Fibroblast of lung (primary cell): ENCODE measurements around the gene TSPOAP1. TPM values are rescaled to one million over a fixed set of nuclear protein-coding genes. Genes with fewer than 3 reads are reported as not detected.

Experiments
- DNase-seq, 2 donors: peaks; one replicate each; pipeline versions ENCODE4 v3.0.0 to v3.0.0-alpha.2; 2010; ENCODE audit warnings: low read depth in 2 of 2
- H2AFZ ChIP-seq: 2 replicates; pipeline ENCODE4 v1.5.1; 2012; ENCODE audit warnings: low read length, control low read depth, inconsistent platforms
- H3K27ac ChIP-seq: 2 replicates; pipeline ENCODE4 v1.5.1; 2011; ENCODE audit warnings: low read length, control low read depth; ENCODE audit not compliant: insufficient read depth
- H3K27me3 ChIP-seq: 2 replicates; pipeline ENCODE4 v1.5.1; 2011; ENCODE audit warnings: mild to moderate bottlenecking, low read length; ENCODE audit not compliant: control insufficient read depth, insufficient read depth
- H3K36me3 ChIP-seq: 2 replicates; pipeline ENCODE4 v1.5.1; 2011; ENCODE audit warnings: low read length; ENCODE audit not compliant: control insufficient read depth, insufficient read depth
- H3K4me1 ChIP-seq: 2 replicates; pipeline ENCODE4 v1.5.1; 2011; ENCODE audit warnings: low read length; ENCODE audit not compliant: control insufficient read depth, insufficient read depth; ENCODE audit errors: extremely low read depth
- H3K4me2 ChIP-seq: 2 replicates; pipeline ENCODE4 v1.5.1; 2011; ENCODE audit warnings: low read length, control low read depth; ENCODE audit not compliant: insufficient read depth; ENCODE audit errors: extremely low read depth
- H3K4me3 ChIP-seq, 4 experiments: fragments of 200-600 bp in 1 of 4; sonication (generic) in 1 of 4; replicated peaks in 1 of 4; 2 replicates each; pipeline ENCODE4 v1.5.1; 2011 to 2016; ENCODE audit warnings: low read length in 4 of 4, low read depth in 3 of 4, mild to moderate bottlenecking in 3 of 4, control low read depth in 2 of 4, inconsistent platforms in 1 of 4, mixed read lengths in 1 of 4; ENCODE audit not compliant: insufficient read depth in 1 of 4; ENCODE audit errors: control extremely low read depth in 1 of 4
- H3K79me2 ChIP-seq: 2 replicates; pipeline ENCODE4 v1.5.1; 2012; ENCODE audit warnings: mild to moderate bottlenecking, low read length, inconsistent platforms; ENCODE audit not compliant: control insufficient read depth, insufficient read depth
- H3K9ac ChIP-seq: 2 replicates; pipeline ENCODE4 v1.5.1; 2011; ENCODE audit warnings: mild to moderate bottlenecking, low read length, control low read depth; ENCODE audit not compliant: insufficient read depth
- H3K9me3 ChIP-seq: 2 replicates; pipeline ENCODE4 v1.5.1; 2012; ENCODE audit warnings: low read depth, low read length; ENCODE audit not compliant: control insufficient read depth, insufficient read depth
- H4K20me1 ChIP-seq: 2 replicates; pipeline ENCODE4 v1.5.1; 2011; ENCODE audit warnings: low read length; ENCODE audit not compliant: control insufficient read depth, insufficient read depth; ENCODE audit errors: extremely low read depth
- CTCF ChIP-seq, 2 donors: IDR thresholded peaks in 1 of 2; conservative IDR thresholded peaks in 1 of 2; 1 replicate in 1 of 2; 2 replicates in 1 of 2; pipeline ENCODE4 v1.5.1; 2011 to 2012; ENCODE audit warnings: low read length in 2 of 2, control low read depth in 1 of 2, inconsistent platforms in 1 of 2, low read depth in 1 of 2, mild to moderate bottlenecking in 1 of 2
- EZH2 ChIP-seq: IDR thresholded peaks from 2 replicates; pipeline ENCODE4 v1.5.1; 2012; ENCODE audit warnings: low read length, control low read depth, mild to moderate bottlenecking; ENCODE audit errors: missing control alignments
- polyA plus RNA-seq, 2 donors: library from polyadenylated mRNA; depleted of rRNA in 1 of 2; stranded (reverse) in 1 of 2; unstranded in 1 of 2; fragments of >200 nt; gene quantifications; 2 replicates each; pipeline ENCODE4 v1.2.1, GENCODE V29; 2011 to 2012; ENCODE audit warnings: missing spikeins in 1 of 2
- total RNA-seq: library from RNA; depleted of rRNA; stranded (reverse); fragments of >200 nt; gene quantifications from 2 replicates; pipeline ENCODE4 v1.2.1, GENCODE V29; 2014

TSPOAP1 gene
- total and polyA plus RNA-seq, 2 donors (not counting 1 experiment from before 2014, with no cell fraction given), result 0.23 to 4.0 TPM

GRCh38 chr17:58338454-58338840, 9.9 kb upstream of the TSPOAP1 start:
- Histone ChIP-seq H3K4me3 (no peak overlapping the region), H4K20me1 (no peaks in the 10 kb centered on the region), H3K4me2 (peak overlapping the region; percentile 90), H3K27me3 (no peaks in the 10 kb centered on the region), H3K9ac (peak overlapping the region; percentile 37), H3K9me3 (no peaks in the 10 kb centered on the region), H3K27ac (peak overlapping the region; percentile 80), H3K4me1 (peaks cover 33% of the 10 kb centered on the region), H3K79me2 (no peaks in the 10 kb centered on the region), H2AFZ (no peak overlapping the region), H3K36me3 (no peaks in the 10 kb centered on the region)
- TF ChIP-seq CTCF (conservative IDR thresholded peaks at IDR 0.05 in 1 of 2, IDR thresholded peaks at IDR 0.05 in 1 of 2; ENCODE audit: low read depth in 1 of 2, low read length in 2 of 2) (peak in 1 of 2 donors; percentile 12), EZH2 (no peak)
- DNase-seq, result no peak

- H3K36me3 ChIP-seq, result no peaks in the 10 kb centered on the region
- H3K27ac ChIP-seq, result peak overlapping the region; percentile 80
- peak overlapping the region in 1 of 4 experiments; percentile 3 for H3K4me3 ChIP-seq
- H3K4me1 ChIP-seq, result peaks cover 33% of the 10 kb centered on the region
- DNase-seq, result peak; percentile 93 to 95
- H4K20me1 ChIP-seq, result no peaks in the 10 kb centered on the region
- no peaks in the 10 kb centered on the region for H3K79me2 ChIP-seq
- H2AFZ ChIP-seq, result peak overlapping the region; percentile 40
- peak overlapping the region; percentile 30 for H3K4me2 ChIP-seq
- H3K9me3 ChIP-seq, result no peaks in the 10 kb centered on the region
- no peaks in the 10 kb centered on the region for H3K27me3 ChIP-seq
- peak overlapping the region; percentile 37 for H3K9ac ChIP-seq
- TF ChIP-seq EZH2 (no peak), CTCF (conservative IDR thresholded peaks at IDR 0.05 in 1 of 2, IDR thresholded peaks at IDR 0.05 in 1 of 2; ENCODE audit: low read depth in 1 of 2, low read length in 2 of 2) (no peak)
Observed at GRCh38 chr17:58337600-58338453, 9.2 kb upstream of the TSPOAP1 start.

GRCh38 chr17:58337210-58337599, 8.6 kb upstream of the TSPOAP1 start:
- Histone ChIP-seq H3K27ac (peak overlapping the region; percentile 80), H3K4me2 (peak overlapping the region; percentile 32), H3K4me1 (peaks cover 33% of the 10 kb centered on the region), H3K27me3 (no peaks in the 10 kb centered on the region), H3K79me2 (no peaks in the 10 kb centered on the region), H3K9me3 (no peaks in the 10 kb centered on the region), H3K4me3 (no peak overlapping the region), H3K36me3 (no peaks in the 10 kb centered on the region), H4K20me1 (no peaks in the 10 kb centered on the region), H3K9ac (no peak overlapping the region), H2AFZ (peak overlapping the region; percentile 40)
- no peak for DNase-seq
- TF ChIP-seq CTCF (conservative IDR thresholded peaks at IDR 0.05 in 1 of 2, IDR thresholded peaks at IDR 0.05 in 1 of 2; ENCODE audit: low read depth in 1 of 2, low read length in 2 of 2) (no peak), EZH2 (no peak)
